SH-SY5Y (cell line): Measurements from ENCODE around the gene ECEL1.

ENCODE experiments used
- GATA2 ChIP-seq: IDR thresholded peaks from 2 replicates; pipeline ENCODE4 v1.6.1; 2011; ENCODE audit warnings: mild to moderate bottlenecking, low read depth, low read length
- GATA3 ChIP-seq: IDR thresholded peaks from 2 replicates; pipeline ENCODE4 v1.6.1; 2011; ENCODE audit warnings: low read depth, mild to moderate bottlenecking, low read length, moderate library complexity

Gene ECEL1

GRCh38 chr2:232436381-232437194, 51.0 kb downstream of the ECEL1 start:
- TF ChIP-seq GATA2 (no peak), GATA3 (no peak)

GRCh38 chr2:232435805-232436204, 51.8 kb downstream of the ECEL1 start:
- TF ChIP-seq GATA3 (no peak), GATA2 (no peak)

GRCh38 chr2:232435375-232435648, 52.3 kb downstream of the ECEL1 start:
- TF ChIP-seq GATA3 (no peak), GATA2 (no peak)

- no peak for TF ChIP-seq GATA2
- no peak for TF ChIP-seq GATA3
Measured at GRCh38 chr2:232434563-232435374, 52.9 kb downstream of the ECEL1 start.

- no peak for TF ChIP-seq GATA2
- TF ChIP-seq GATA3, result no peak
Measured at GRCh38 chr2:232434091-232434490, 53.5 kb downstream of the ECEL1 start.

- TF ChIP-seq GATA2 (no peak), GATA3 (no peak)
Measured at GRCh38 chr2:232432598-232433184, 54.9 kb downstream of the ECEL1 start.

- no peak for TF ChIP-seq GATA2
- TF ChIP-seq GATA3, result no peak
Measured at GRCh38 chr2:232431705-232432590, 55.7 kb downstream of the ECEL1 start.
